OCI-LY7 (cell line): ENCODE results near the gene FAM221B. TPM values are rescaled to one million over a fixed set of nuclear protein-coding genes. Genes with fewer than 3 reads are reported as not detected.

Experiments
- BruUV-seq: library from RNA; stranded (reverse); fragments of 400-500 nt; replicated peaks from 2 replicates; lab custom pipeline; 2021; lab: Mats Ljungman, UMichigan
- CTCF ChIA-PET: fragments of 300-600 bp; sonication (Branson Sonifier 250); formaldehyde crosslinking; loops from one replicate; lab custom pipeline; 2022; ENCODE audit warnings: antibody characterized with exemption; ENCODE audit not compliant: unreplicated experiment; lab: Charles Lee
- POLR2A ChIA-PET: fragments of 300-600 bp; sonication (Branson Sonifier 250); formaldehyde crosslinking; loops from one replicate; lab custom pipeline; 2022; ENCODE audit warnings: antibody characterized with exemption; lab: Charles Lee
- DNase-seq: peaks from one replicate; pipeline ENCODE4 v3.0.0-alpha.2; 2015; ENCODE audit warnings: low spot score
- H2AFZ ChIP-seq: fragments of 200-600 bp; sonication (generic), shearing (Covaris generic); 2 replicates; pipeline ENCODE4 v1.6.1; 2014; ENCODE audit warnings: mild to moderate bottlenecking, antibody characterized with exemption, low read length, moderate library complexity
- H3K27ac ChIP-seq: fragments of 200-600 bp; sonication (generic); 2 replicates; pipeline ENCODE4 v1.5.1; 2014; ENCODE audit warnings: mixed run types, low read depth, mild to moderate bottlenecking, moderate library complexity, low read length, inconsistent platforms; ENCODE audit not compliant: poor library complexity, severe bottlenecking
- H3K36me3 ChIP-seq: fragments of 200-600 bp; sonication (generic); 2 replicates; pipeline ENCODE4 v1.6.1; 2014; ENCODE audit warnings: mild to moderate bottlenecking, antibody characterized with exemption, low read length, moderate library complexity, mixed read lengths; ENCODE audit not compliant: insufficient read depth
- H3K4me1 ChIP-seq: fragments of 200-600 bp; sonication (generic); 2 replicates; pipeline ENCODE4 v1.5.1; 2014; ENCODE audit warnings: mild to moderate bottlenecking, low read length; ENCODE audit not compliant: insufficient read depth, poor library complexity, severe bottlenecking
- H3K4me2 ChIP-seq: fragments of 200-600 bp; sonication (generic); 2 replicates; pipeline ENCODE4 v1.6.1; 2014; ENCODE audit warnings: mild to moderate bottlenecking, low read length
- H3K4me3 ChIP-seq: fragments of 200-600 bp; sonication (generic); 2 replicates; pipeline ENCODE4 v1.5.1; 2014; ENCODE audit warnings: mild to moderate bottlenecking, low read depth, low read length; ENCODE audit not compliant: poor library complexity, severe bottlenecking
- H3K79me2 ChIP-seq: fragments of 200-600 bp; sonication (generic); 2 replicates; pipeline ENCODE4 v1.6.1; 2016; ENCODE audit warnings: low read depth, mild to moderate bottlenecking, low read length, moderate library complexity, mixed read lengths; ENCODE audit not compliant: insufficient read depth
- H3K9me2 ChIP-seq: fragments of 200-600 bp; sonication (generic); 2 replicates; pipeline ENCODE4 v1.6.1; 2016; ENCODE audit warnings: mild to moderate bottlenecking, low read length, mixed read lengths; ENCODE audit not compliant: insufficient read depth
- H3K9me3 ChIP-seq: fragments of 200-600 bp; sonication (generic); 2 replicates; pipeline ENCODE4 v1.6.1; 2014; ENCODE audit warnings: mild to moderate bottlenecking, mixed run types, low read length, mixed read lengths
- H4K20me1 ChIP-seq: fragments of 200-600 bp; sonication (generic); 2 replicates; pipeline ENCODE4 v1.6.1; 2014; ENCODE audit warnings: mild to moderate bottlenecking, antibody characterized with exemption, low read length, moderate library complexity, mixed read lengths; ENCODE audit not compliant: insufficient read depth
- EZH2phosphoT487 ChIP-seq: fragments of 200-600 bp; sonication (generic); IDR thresholded peaks from 2 replicates; pipeline ENCODE4 v1.6.1; 2018; ENCODE audit warnings: low read depth, borderline replicate concordance, mild to moderate bottlenecking, mixed run types, antibody characterized with exemption, low read length, moderate library complexity, mixed read lengths
- intact Hi-C: fragments of 100-400 bp; cut with micrococcal nuclease; formaldehyde crosslinking; loops from one replicate; pipeline ENCODE4 v1.10.0; 2022; ENCODE audit not compliant: unreplicated experiment
- total RNA-seq, 2 experiments: library from RNA; depleted of rRNA in 1 of 2; stranded (reverse); fragments of >200 nt in 1 of 2; shearing (Covaris generic) in 1 of 2; gene quantifications; 2 replicates each; pipeline ENCODE4 v1.2.3, GENCODE V29; 2014 to 2022
- TF ChIP-seq, protein P1 (sequence below): fragments of 200-600 bp; sonication (generic); conservative IDR thresholded peaks from 2 replicates; pipeline ENCODE4 v1.5.1; 2014; ENCODE audit warnings: mild to moderate bottlenecking, antibody characterized with exemption, low read length, moderate library complexity, mixed read lengths

Gene FAM221B
- total RNA-seq, 2 experiments from 2014 or later: not detected

DNA sequence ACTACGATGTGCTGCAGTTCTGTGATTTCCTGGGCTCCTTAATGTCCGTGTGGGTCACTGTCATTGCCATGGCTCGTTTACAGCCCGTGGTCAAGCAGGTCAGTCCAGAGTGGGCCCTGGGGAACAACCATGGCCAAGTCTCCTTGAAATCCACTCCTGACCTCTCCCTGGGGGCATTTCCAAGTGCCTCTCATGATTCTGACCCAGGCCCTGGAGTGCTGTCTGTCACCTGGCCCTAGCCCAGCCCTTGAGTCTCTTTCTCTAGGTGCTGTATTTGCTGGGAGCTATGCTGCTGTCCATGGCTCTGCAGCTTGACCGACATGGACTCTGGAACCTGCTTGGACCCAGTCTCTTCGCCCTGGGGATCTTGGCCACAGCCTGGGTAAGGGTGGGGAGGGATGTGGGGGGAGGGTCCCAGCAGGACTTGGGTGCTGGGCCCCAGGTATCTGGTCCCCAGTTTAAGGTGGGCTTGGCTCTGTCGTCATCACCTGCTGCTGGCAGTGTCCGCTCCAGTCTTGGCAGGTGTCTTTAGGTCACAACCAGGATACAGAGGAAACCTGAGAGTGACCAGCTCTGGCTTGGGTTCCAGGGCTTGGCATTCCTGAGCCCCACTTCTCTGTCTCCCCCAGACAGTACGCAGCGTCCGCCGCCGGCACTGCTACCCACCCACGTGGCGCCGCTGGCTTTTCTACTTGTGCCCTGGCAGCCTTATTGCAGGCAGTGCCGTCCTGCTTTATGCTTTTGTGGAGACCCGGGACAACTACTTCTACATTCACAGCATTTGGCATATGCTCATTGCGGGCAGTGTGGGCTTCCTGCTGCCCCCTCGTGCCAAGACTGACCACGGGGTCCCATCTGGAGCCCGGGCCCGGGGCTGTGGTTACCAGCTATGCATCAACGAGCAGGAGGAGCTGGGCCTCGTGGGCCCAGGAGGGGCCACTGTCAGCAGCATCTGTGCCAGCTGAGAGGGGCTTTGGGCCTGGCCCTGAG, 24.6 kb upstream of the FAM221B start:
- DNase-seq: no peak
- intact Hi-C loops: no loop called here
- Histone ChIP-seq H3K9me2 (no peaks in the 10 kb centered on the region), H2AFZ (no peak overlapping the region), H3K4me1 (peaks cover 3% of the 10 kb centered on the region), H3K27ac (no peak overlapping the region), H3K79me2 (no peaks in the 10 kb centered on the region), H4K20me1 (no peaks in the 10 kb centered on the region), H3K9me3 (no peaks in the 10 kb centered on the region), H3K4me3 (no peak overlapping the region), H3K36me3 (no peaks in the 10 kb centered on the region), H3K4me2 (no peak overlapping the region)
- BruUV-seq: no TSS peak
- no peak for TF ChIP-seq EZH2phosphoT487
- CTCF ChIA-PET: no interaction called here
- POLR2A ChIA-PET: interaction anchor here (0.6 kb wide), 1 partner anchor 25 kb away, joined by 3 read pairs; no protein-coding TSS in a partner anchor

DNA sequence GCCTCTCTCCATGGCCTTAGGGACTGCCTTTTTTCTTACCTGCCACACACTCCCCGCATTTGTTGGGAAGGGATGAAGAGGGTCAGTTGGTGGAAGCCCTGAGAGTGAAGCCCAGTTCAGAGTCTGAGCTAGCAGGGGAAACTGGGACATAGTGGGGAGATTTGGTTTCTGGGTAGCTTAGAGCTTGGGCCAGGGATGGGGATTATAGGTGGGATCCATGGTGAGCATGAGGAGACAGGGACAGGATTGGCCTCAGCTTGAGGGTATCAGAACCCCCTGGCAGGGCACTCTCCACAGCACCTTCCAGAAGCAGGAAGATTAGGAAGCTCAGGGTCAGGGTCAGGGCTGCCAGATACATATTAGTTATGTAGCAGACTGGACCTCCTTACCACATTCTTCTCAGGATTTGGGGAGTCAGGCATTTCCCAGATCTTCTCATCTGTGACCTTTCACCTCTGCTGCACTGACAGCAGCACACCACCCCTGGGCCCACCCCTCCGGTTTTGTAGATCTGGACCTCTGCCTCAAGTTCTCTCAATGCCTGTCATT, 23.8 kb upstream of the FAM221B start:
- intact Hi-C loops: no loop called here
- no TSS peak for BruUV-seq
- H3K79me2 ChIP-seq: no peaks in the 10 kb centered on the region
- no peak overlapping the region for H3K27ac ChIP-seq
- DNase-seq: no peak
- no peaks in the 10 kb centered on the region for H3K9me3 ChIP-seq
- H2AFZ ChIP-seq: no peak overlapping the region
- H3K36me3 ChIP-seq: no peaks in the 10 kb centered on the region
- CTCF ChIA-PET: no interaction called here
- H3K9me2 ChIP-seq: no peaks in the 10 kb centered on the region
- no peaks in the 10 kb centered on the region for H4K20me1 ChIP-seq
- H3K4me1 ChIP-seq: peaks cover 12% of the 10 kb centered on the region
- POLR2A ChIA-PET: interaction anchor here (0.6 kb wide), 1 partner anchor 26 kb away, joined by 3 read pairs; no protein-coding TSS in a partner anchor
- no peak overlapping the region for H3K4me2 ChIP-seq
- H3K4me3 ChIP-seq: no peak overlapping the region
- TF ChIP-seq EZH2phosphoT487: no peak
- TF ChIP-seq, protein P1, sequence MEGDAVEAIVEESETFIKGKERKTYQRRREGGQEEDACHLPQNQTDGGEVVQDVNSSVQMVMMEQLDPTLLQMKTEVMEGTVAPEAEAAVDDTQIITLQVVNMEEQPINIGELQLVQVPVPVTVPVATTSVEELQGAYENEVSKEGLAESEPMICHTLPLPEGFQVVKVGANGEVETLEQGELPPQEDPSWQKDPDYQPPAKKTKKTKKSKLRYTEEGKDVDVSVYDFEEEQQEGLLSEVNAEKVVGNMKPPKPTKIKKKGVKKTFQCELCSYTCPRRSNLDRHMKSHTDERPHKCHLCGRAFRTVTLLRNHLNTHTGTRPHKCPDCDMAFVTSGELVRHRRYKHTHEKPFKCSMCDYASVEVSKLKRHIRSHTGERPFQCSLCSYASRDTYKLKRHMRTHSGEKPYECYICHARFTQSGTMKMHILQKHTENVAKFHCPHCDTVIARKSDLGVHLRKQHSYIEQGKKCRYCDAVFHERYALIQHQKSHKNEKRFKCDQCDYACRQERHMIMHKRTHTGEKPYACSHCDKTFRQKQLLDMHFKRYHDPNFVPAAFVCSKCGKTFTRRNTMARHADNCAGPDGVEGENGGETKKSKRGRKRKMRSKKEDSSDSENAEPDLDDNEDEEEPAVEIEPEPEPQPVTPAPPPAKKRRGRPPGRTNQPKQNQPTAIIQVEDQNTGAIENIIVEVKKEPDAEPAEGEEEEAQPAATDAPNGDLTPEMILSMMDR: no peak

DNA sequence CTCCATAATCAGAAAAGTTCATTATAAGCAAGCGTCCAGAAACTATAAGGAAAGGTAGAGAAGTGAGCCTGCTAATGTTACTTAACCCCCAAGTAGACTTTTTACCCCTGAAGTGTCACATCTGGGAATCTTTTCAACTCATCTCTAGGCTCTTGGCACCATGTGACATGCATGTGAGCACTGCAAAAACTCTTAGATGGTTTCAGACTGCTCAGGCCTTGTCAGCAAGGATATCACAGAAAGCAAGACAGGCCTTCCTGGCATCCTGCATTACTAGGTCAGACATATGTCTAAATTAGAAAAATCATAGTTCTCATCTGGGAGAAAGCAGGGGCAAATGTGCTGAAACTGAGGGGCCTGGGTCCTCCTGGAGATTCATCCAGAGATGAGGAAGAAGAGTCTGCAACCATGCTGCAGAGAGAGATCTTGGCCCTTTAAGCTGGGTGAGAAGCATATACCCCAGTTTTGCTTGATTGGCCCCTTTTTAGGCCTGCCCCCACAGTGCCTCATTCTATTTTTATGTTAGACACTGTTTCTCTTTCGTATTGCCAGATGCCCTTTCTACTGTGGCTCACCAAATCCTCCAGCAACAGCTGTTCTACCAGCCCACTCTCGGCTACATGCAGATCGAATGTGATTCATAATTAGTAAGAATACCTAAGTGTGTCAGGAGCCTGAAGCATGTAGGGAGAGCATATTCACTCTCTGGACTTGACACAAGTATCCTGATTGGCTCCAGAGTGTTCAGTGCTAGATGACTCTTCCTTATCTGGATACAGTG, 19.4 kb upstream of the FAM221B start:
- H3K27ac ChIP-seq: peak overlapping the region; percentile 34
- peak overlapping the region; percentile 6; the same call in 1 of the 2 replicates for H2AFZ ChIP-seq
- POLR2A ChIA-PET: interaction anchor here (0.6 kb wide), 1 partner anchor 129 kb away, joined by 3 read pairs; no protein-coding TSS in a partner anchor
- CTCF ChIA-PET: interaction anchor here (1.3 kb wide), 1 partner anchor 35 kb away, joined by 4 read pairs; no protein-coding TSS in a partner anchor
- intact Hi-C loops: no loop called here
- H4K20me1 ChIP-seq: no peaks in the 10 kb centered on the region
- no peaks in the 10 kb centered on the region for H3K9me2 ChIP-seq
- H3K4me3 ChIP-seq: no peak overlapping the region
- H3K4me2 ChIP-seq: peak overlapping the region; percentile 54
- DNase-seq: peak; percentile 62
- H3K9me3 ChIP-seq: no peaks in the 10 kb centered on the region
- no TSS peak for BruUV-seq
- no peak for TF ChIP-seq EZH2phosphoT487
- TF ChIP-seq, protein P1: no peak
- H3K4me1 ChIP-seq: peaks cover 34% of the 10 kb centered on the region
- H3K79me2 ChIP-seq: no peaks in the 10 kb centered on the region
- no peaks in the 10 kb centered on the region for H3K36me3 ChIP-seq
